Spinal cord (tissue), 10 donors: ENCODE results near the gene CCDC82. TPM values are rescaled to one million over a fixed set of nuclear protein-coding genes. Genes with fewer than 3 reads are reported as not detected.
A peak's percentile ranks its signal among the peaks of the same experiment; 100 is the strongest.

Experiments
- DNase-seq, 6 donors: peaks; one replicate each; pipeline versions ENCODE4 v3.0.0 to v3.0.0-alpha.2; 2013 to 2015; ENCODE audit warnings: low spot score in 6 of 6, low read depth in 4 of 6
- H3K27ac ChIP-seq: one replicate; pipeline ENCODE4 v1.5.1; 2013; ENCODE audit warnings: low read depth, low read length, control low read depth
- H3K27me3 ChIP-seq: one replicate; pipeline ENCODE4 v1.6.1; 2013; ENCODE audit warnings: low read length; ENCODE audit not compliant: control insufficient read depth, insufficient read depth
- H3K36me3 ChIP-seq: one replicate; pipeline ENCODE4 v1.6.1; 2013; ENCODE audit warnings: low read length; ENCODE audit not compliant: control insufficient read depth, insufficient read depth
- H3K4me1 ChIP-seq: one replicate; pipeline ENCODE4 v1.6.1; 2013; ENCODE audit warnings: low read length; ENCODE audit not compliant: control insufficient read depth, insufficient read depth
- H3K4me3 ChIP-seq: one replicate; pipeline ENCODE4 v1.5.1; 2013; ENCODE audit warnings: low read depth, low read length, control low read depth
- H3K9me3 ChIP-seq: one replicate; pipeline ENCODE4 v1.6.1; 2013; ENCODE audit warnings: low read length; ENCODE audit not compliant: control insufficient read depth, insufficient read depth
- WGBS: methylation state at CpG from one replicate; pipeline ENCODE4 v1.1.5; 2013; ENCODE audit warnings: missing lambda C conversion rate; ENCODE audit not compliant: insufficient coverage; 5-methylcytosine and 5-hydroxymethylcytosine counted together
- polyA plus RNA-seq, 2 donors: library from polyadenylated mRNA; unstranded; fragments of 120-200 nt; gene quantifications; one replicate each; pipeline ENCODE4 v1.2.1, GENCODE V29; 2013; ENCODE audit not compliant: insufficient read length in 2 of 2
- total RNA-seq, 2 donors: library from RNA; depleted of rRNA in 1 of 2; stranded (reverse); fragments of 120-200 nt in 1 of 2; fragments of >200 nt in 1 of 2; gene quantifications; one replicate each; pipeline versions ENCODE4 v1.2.3 to v1.2.4, GENCODE V29; 2013 to 2014
- donor health status: healthy.

The CCDC82 gene
- total and polyA plus RNA-seq, 4 donors, result 33.9 to 76.8 (median 57.2) TPM

DNA sequence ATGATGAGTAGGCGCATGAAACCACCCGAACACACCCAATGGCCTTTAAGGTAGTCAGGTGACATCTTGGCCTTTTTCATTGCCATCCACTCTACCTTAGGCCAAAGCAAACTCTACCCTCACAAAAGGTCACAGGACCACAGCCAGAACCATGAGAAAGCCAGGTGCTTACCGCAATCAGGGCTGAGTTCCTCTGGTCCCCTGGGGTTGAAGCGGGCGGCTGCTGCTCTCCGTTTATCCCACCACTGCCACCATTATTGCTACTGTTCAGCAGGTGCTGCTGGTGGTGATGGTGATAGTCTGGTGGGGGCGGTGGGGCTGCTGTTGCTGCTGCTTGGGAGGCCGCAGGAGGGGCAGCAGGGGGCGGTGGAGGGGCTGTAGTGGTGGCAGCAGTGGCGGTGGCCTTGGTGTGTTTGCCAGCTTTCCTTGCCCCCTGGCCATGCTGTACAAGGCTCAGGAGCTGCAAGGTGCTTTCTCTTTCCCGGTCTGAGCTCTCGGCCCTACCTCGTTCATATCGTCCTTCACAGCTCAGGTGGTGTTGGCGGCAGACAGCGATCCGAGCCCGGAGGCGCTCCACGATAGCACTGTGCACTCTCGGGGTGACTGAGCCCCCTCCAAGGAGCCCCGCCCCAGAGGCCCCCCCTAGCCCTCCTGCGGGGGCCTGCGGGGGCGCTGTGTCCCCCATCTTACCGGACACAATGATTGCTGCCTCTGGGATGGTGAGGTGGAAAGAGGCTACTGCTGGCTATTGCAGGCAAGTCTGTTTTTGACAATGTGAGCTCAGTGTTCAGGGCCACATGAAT lies 48.3 kb downstream of the CCDC82 start:
- Histone ChIP-seq H3K27me3 (no peaks in the 10 kb centered on the region), H3K4me1 (peaks cover 30% of the 10 kb centered on the region), H3K27ac (peak overlapping the region; percentile 94), H3K9me3 (no peaks in the 10 kb centered on the region), H3K4me3 (peak overlapping the region; percentile 85), H3K36me3 (peaks cover 5% of the 10 kb centered on the region)
- peak in 3 of 6 donors; percentile 36 to 75 (median 70) for DNase-seq
- WGBS, result 19% methylated on average over 22 of the region's 26 CpGs

DNA sequence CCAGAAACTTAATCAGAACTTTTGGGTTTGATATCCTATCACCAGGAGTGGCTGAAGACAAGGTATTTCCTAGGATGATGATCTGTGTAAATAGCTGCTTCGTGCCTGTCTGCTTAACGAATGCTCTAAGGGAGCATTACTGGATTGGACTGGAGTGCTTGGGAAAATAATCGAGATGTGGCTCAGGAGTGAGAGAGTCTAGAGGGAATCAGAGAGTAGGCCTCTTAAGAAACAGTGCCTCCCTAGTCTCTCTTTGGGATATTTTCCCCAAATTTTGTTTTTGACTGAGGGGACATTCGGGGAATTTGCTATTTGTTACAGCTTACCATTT lies 49.2 kb downstream of the CCDC82 start:
- peak overlapping the region; percentile 85 for H3K4me3 ChIP-seq
- 41% methylated on average over 3 of the region's 4 CpGs for WGBS
- peak overlapping the region; percentile 94 for H3K27ac ChIP-seq
- peaks cover 30% of the 10 kb centered on the region for H3K4me1 ChIP-seq
- no peak for DNase-seq
- H3K27me3 ChIP-seq, result no peaks in the 10 kb centered on the region
- peaks cover 5% of the 10 kb centered on the region for H3K36me3 ChIP-seq
- no peaks in the 10 kb centered on the region for H3K9me3 ChIP-seq

DNA sequence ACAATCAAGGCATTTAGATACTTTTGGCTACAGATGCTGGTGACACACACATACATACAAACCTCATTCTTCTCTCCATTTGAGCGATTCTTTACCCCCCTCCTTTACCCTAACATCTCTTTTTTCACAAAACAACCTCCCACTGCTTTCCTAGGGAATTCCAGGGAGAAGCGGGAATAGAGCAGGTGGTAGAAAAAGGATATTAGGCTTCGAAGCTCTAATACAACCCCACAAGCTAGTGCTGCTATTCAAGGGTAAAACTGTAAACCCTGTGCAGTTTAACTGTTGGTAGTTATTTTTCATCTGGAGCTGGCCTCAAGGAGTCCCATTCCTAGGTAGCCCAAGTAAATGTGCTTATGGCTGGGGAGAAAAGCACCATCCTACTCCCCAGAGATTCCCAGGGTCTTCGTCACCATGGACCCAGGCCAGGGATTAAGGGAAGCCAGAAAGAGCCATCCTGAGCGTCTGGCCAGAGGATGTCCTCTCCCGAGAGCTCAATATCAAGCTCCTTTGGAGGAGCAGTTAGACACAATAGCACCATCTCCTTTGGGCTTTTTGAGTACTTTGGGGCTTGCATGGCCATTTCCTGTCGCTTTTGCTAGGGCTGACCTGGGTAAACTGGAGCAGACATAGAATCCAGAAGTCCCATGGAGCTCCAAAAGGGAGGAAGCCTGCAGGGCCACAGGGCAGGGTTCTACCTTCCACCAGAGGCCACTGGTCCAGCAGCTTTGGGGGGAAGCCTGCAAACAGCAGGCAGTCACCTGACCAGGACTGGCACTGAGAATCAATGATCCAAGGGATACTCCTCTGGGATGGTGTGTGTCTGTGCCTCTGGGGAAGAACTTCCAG lies 49.8 kb downstream of the CCDC82 start:
- 48% methylated on average over 4 of the region's 7 CpGs for WGBS
- peak overlapping the region; percentile 85 for H3K4me3 ChIP-seq
- H3K27me3 ChIP-seq, result no peaks in the 10 kb centered on the region
- peaks cover 5% of the 10 kb centered on the region for H3K36me3 ChIP-seq
- H3K9me3 ChIP-seq, result no peaks in the 10 kb centered on the region
- DNase-seq, result peak in 3 of 6 donors; percentile 43 to 83 (median 54)
- H3K27ac ChIP-seq, result peak overlapping the region; percentile 94
- peaks cover 30% of the 10 kb centered on the region for H3K4me1 ChIP-seq

DNA sequence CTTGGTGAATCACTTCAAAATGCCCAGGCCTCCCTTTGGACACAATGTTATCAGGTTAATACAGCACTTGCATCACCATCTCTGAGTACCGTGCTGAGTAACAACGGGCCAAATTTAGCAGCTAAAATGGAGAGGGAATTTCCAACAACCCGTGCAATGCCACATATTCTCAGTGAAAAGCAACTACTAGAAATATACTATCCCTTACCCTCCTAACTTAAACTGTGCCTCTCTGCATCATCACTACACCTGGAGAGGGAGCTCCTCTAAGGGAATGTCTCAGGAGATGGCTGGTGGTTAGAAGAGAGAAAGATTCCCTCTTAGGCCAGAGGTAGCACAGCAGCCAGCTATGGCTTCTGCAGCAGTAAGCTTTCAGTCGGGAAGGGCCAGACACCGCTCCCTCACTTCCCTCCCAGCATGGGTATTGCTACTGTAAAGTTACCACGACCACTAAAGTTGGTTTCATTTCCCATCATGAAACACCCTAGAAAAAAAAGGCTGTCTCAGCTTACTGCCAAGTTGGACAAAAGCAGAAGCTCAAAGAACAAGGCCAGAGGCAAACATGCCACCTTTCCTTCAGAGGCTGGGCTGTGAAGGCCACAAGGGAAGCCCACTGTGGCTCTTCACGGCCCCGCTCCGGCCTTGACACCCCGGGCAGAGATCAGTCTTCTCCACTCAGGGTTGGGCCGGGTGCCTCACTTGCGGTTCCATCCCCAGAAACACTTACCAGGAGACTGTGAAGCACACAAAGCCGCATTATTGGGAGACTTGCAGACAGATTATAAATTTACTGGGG lies 50.6 kb downstream of the CCDC82 start:
- peak in 3 of 6 donors; percentile 54 to 80 (median 64) for DNase-seq
- Histone ChIP-seq H3K27me3 (no peaks in the 10 kb centered on the region), H3K9me3 (no peaks in the 10 kb centered on the region), H3K36me3 (peaks cover 5% of the 10 kb centered on the region), H3K4me3 (peak overlapping the region; percentile 85), H3K4me1 (peaks cover 30% of the 10 kb centered on the region), H3K27ac (peak overlapping the region; percentile 94)
- 27% methylated on average over 6 of the region's 13 CpGs for WGBS

DNA sequence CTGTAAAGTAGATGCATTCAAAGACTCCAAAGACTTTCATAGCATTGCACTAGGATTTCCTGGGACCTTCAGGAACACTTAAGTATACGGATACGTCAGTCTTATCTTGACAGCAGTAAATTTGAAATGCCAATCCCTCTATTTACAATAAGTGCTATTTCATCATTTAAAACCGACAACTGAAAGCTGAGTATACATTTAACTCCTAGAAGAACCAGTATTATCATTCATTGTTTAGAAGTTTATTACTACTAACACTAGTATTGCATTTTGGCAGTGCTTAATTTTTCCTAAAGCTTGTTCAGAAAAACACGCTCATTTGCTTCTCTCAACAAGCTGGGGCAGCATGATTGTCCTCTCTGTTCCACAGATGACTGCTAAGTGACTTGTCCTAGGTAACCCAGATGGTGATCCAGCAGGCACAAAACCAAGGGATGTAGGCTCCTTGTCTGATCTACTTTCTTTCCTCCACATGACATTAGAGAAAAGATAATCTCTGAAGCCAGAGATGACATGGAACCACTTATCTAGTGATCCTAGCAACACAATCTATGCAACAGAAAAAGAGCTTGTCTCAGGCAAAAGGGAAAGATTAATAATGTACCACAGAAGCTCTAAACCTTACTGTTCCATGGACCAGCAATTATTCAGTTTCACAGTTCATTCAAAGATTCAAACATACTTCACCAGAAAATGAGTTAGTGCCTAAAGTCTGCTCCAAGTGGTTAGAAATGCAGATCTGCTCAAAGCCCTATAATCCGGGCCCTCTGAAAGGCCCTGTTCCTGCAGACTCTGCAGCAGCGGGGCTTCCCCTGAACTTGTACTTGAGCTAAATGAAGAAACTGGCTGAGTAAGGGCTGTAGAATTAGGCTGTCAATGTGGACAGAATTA lies 51.9 kb downstream of the CCDC82 start:
- peak in 2 of 6 donors; percentile 47 to 61 for DNase-seq
- Histone ChIP-seq H3K4me3 (peak overlapping the region; percentile 85), H3K36me3 (peaks cover 5% of the 10 kb centered on the region), H3K27me3 (no peaks in the 10 kb centered on the region), H3K4me1 (peaks cover 25% of the 10 kb centered on the region), H3K27ac (peak overlapping the region; percentile 94), H3K9me3 (no peaks in the 10 kb centered on the region)
- 54% methylated on average over 5 of the region's 6 CpGs for WGBS

DNA sequence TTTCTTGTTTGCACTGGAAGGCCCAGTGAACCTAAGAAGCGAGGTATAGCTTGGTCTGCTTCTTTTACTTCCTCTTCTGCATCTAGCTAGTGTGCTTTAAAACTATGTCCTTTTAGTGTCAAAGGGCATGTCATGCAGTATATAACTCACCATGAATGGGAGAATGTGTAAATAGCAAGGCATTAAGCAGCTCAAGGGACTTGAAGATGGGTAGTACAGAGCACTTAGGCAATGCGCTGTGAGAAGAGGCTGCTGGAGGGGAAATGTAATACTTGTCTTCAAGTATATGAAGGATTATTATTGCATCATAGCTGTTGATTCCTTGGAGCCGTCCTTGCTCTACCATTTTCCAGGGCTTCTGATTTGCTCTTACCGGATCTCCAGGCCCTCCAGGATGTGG lies 54.3 kb downstream of the CCDC82 start:
- no peak overlapping the region for H3K27ac ChIP-seq

DNA sequence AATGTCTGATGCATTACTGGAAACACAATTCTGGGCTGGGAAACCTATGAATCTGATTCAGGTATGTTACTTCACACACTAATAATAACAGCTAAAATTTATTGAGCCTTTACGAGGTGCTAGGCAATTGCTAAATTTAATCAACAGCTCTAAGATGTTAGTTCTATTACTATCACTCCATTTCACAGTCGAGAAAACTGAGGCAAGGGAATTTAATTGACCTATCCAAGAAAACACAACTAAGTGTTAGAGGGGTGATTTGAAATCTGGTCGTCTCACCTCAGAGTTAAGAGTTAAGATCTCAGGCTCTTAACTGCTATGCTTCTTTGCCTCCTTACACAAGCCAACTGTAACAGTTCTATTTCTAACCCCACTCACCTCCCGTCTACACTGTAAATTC lies 55.5 kb downstream of the CCDC82 start:
- Histone ChIP-seq H3K36me3 (no peaks in the 10 kb centered on the region), H3K27me3 (no peaks in the 10 kb centered on the region), H3K27ac (no peak overlapping the region), H3K4me1 (peaks cover 7% of the 10 kb centered on the region), H3K9me3 (no peaks in the 10 kb centered on the region), H3K4me3 (no peak overlapping the region)
- no CpG with 5 or more reads among the region's 4 CpGs for WGBS
- DNase-seq, result no peak

More for the DNA sequence above, 54.3 kb downstream of the CCDC82 start:
- no peak for DNase-seq
- no peaks in the 10 kb centered on the region for H3K27me3 ChIP-seq
- no peaks in the 10 kb centered on the region for H3K9me3 ChIP-seq
- H3K36me3 ChIP-seq, result no peaks in the 10 kb centered on the region
- no peak overlapping the region for H3K4me3 ChIP-seq
- WGBS, result 83% methylated on average over 3 of the region's 4 CpGs
- H3K4me1 ChIP-seq, result peaks cover 17% of the 10 kb centered on the region

DNA sequence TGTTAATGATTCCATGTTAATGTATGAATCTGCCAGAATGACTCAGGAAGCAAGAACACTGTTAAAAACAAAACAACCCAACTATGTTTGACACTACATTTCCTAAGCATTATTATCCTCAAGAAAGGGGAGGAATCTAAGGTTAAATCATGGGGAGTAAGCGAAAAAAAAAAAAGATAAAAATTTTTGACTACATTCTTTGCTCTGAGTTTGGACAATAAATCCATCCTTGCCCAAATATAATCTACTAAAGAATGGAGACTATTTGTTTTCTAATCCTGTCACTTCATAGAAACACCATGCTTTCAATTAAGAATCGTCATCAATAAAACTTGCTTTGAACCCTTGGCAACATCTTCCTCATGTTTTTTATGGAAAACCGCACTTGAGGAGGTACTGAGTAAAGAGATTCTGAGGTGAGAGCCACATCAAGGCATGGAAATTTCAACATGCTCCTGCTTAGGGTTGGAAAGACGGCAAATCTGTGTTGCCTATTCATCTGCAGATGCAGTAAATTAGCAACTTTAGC lies 56.5 kb downstream of the CCDC82 start:
- Histone ChIP-seq H3K27ac (peak overlapping the region; percentile 48), H3K9me3 (no peaks in the 10 kb centered on the region), H3K27me3 (no peaks in the 10 kb centered on the region), H3K36me3 (no peaks in the 10 kb centered on the region), H3K4me3 (no peak overlapping the region), H3K4me1 (peaks cover 4% of the 10 kb centered on the region)
- DNase-seq, result no peak
- WGBS, result 43% methylated on average over 2 of the region's 4 CpGs
